Upper lobe of right lung (tissue), 1 donor: Measurements from ENCODE around the gene TAAR1. TPM values are rescaled to one million over a fixed set of nuclear protein-coding genes. Genes with fewer than 3 reads are reported as not detected.

Source experiments
- ATAC-seq: fragments of 200-7000 bp; cut with Tn5 transposase; one replicate; pipeline ENCODE4 v1.9.1; 2020; ENCODE audit warnings: mild to moderate bottlenecking, moderate library complexity
- DNase-seq: peaks from one replicate; pipeline ENCODE4 v3.0.0-alpha.2; 2020
- H3K27ac ChIP-seq: fragments of 200-600 bp; one replicate; pipeline ENCODE4 v1.8.0; 2022
- H3K27me3 ChIP-seq: fragments of 200-600 bp; one replicate; pipeline ENCODE4 v1.8.0; 2022; ENCODE audit warnings: mild to moderate bottlenecking
- H3K36me3 ChIP-seq: fragments of 200-600 bp; one replicate; pipeline ENCODE4 v1.8.0; 2022
- H3K4me1 ChIP-seq: fragments of 200-600 bp; one replicate; pipeline ENCODE4 v1.8.0; 2022
- H3K4me3 ChIP-seq: fragments of 200-600 bp; one replicate; pipeline ENCODE4 v1.8.0; 2022; ENCODE audit warnings: mild to moderate bottlenecking
- H3K9me3 ChIP-seq: fragments of 200-600 bp; one replicate; pipeline ENCODE4 v1.8.0; 2022
- CTCF ChIP-seq: fragments of 200-600 bp; IDR thresholded peaks from one replicate; pipeline ENCODE4 v1.8.0; 2022; ENCODE audit warnings: antibody characterized with exemption
- intact Hi-C: fragments of 100-400 bp; cut with DNase I; formaldehyde crosslinking; loops from one replicate; pipeline ENCODE4 v1.11.0; 2022
- total RNA-seq: library from RNA; stranded (reverse); fragmentation: NEBNext Ultra II Directional; extraction: Animal tissue kit (Norgen Biotek cat#: 25700); gene quantifications from one replicate; pipeline ENCODE4 v1.2.1, GENCODE V29; 2021
- donor health status: DM: no; HTN: yes; CAD: no; lungs with severe emphysema.

Gene TAAR1
- total RNA-seq, 1 donor from 2014 or later, result not detected

DNA sequence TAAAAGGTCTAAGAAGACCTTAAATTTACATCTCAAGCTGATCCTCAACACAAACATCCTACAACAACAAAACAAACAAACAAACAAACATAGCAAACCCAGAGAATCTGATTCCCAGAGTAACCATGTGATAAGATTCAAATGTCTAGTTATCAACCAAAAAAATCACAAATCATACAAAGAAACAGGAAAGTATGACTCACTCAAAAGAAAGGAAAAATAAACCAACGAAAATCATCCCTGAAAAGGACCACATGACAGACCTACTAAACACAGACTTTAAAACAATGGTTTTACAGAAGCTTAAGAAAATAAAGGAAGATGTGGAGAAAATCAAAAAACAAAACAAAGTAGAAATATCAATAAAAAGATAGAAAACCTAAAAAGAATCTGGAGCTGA lies 36.8 kb upstream of the TAAR1 start:
- DNase-seq (no peak), ATAC-seq (no peak)
- Histone ChIP-seq H3K27ac (no peak overlapping the region), H3K9me3 (no peaks in the 10 kb centered on the region), H3K36me3 (no peaks in the 10 kb centered on the region), H3K27me3 (no peaks in the 10 kb centered on the region), H3K4me1 (no peaks in the 10 kb centered on the region), H3K4me3 (no peak overlapping the region)
- TF ChIP-seq CTCF, result no peak
- intact Hi-C loops, result no loop called here

GRCh38 chr6:132693478-132693877 lies 34.5 kb upstream of the TAAR1 start:
- Histone ChIP-seq H3K4me3 (no peak overlapping the region), H3K36me3 (no peaks in the 10 kb centered on the region), H3K4me1 (no peaks in the 10 kb centered on the region), H3K9me3 (no peaks in the 10 kb centered on the region), H3K27me3 (no peaks in the 10 kb centered on the region), H3K27ac (no peak overlapping the region)
- intact Hi-C loops, result no loop called here
- ATAC-seq (no peak), DNase-seq (no peak)
- no peak for TF ChIP-seq CTCF

GRCh38 chr6:132690678-132691077 lies 31.7 kb upstream of the TAAR1 start:
- H3K27me3 ChIP-seq, result no peaks in the 10 kb centered on the region
- ATAC-seq (no peak), DNase-seq (no peak)
- TF ChIP-seq CTCF, result no peak
- H3K4me3 ChIP-seq, result no peak overlapping the region
- H3K4me1 ChIP-seq, result no peaks in the 10 kb centered on the region
- H3K36me3 ChIP-seq, result no peaks in the 10 kb centered on the region
- no peak overlapping the region for H3K27ac ChIP-seq
- intact Hi-C loops, result no loop called here
- no peaks in the 10 kb centered on the region for H3K9me3 ChIP-seq

- no peaks in the 10 kb centered on the region for H3K36me3 ChIP-seq
- no peaks in the 10 kb centered on the region for H3K9me3 ChIP-seq
- ATAC-seq, result peak; percentile 36
- no peak overlapping the region for H3K27ac ChIP-seq
- DNase-seq, result no peak
- no peaks in the 10 kb centered on the region for H3K4me1 ChIP-seq
- intact Hi-C loops, result no loop called here
- no peak overlapping the region for H3K4me3 ChIP-seq
- no peaks in the 10 kb centered on the region for H3K27me3 ChIP-seq
- TF ChIP-seq CTCF, result no peak
Measured at GRCh38 chr6:132687306-132687705, 28.3 kb upstream of the TAAR1 start.

DNA sequence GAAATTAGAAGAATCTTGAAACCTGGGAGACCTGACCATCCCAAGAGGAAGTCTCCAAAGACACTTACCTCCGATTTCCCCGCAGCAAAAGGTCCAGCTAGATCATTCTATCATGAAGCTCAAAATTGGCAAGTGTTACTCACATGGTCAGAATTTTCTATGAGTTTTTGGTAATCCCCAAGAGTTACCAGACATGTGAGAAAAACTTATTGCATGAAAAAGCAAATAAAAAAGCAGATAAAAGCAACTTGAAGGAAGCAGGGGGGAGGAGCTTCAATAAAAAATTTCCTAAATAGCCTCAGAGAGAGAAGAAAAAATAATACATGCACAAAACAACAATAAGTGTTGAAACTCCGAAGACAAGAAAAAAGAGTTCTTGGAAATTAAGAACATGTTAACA lies 27.5 kb upstream of the TAAR1 start:
- ATAC-seq, result no peak
- Histone ChIP-seq H3K4me1 (no peaks in the 10 kb centered on the region), H3K27me3 (no peaks in the 10 kb centered on the region), H3K4me3 (no peak overlapping the region), H3K9me3 (no peaks in the 10 kb centered on the region), H3K36me3 (no peaks in the 10 kb centered on the region), H3K27ac (no peak overlapping the region)
- no peak for TF ChIP-seq CTCF
- no peak for DNase-seq
- intact Hi-C loops, result no loop called here

DNA sequence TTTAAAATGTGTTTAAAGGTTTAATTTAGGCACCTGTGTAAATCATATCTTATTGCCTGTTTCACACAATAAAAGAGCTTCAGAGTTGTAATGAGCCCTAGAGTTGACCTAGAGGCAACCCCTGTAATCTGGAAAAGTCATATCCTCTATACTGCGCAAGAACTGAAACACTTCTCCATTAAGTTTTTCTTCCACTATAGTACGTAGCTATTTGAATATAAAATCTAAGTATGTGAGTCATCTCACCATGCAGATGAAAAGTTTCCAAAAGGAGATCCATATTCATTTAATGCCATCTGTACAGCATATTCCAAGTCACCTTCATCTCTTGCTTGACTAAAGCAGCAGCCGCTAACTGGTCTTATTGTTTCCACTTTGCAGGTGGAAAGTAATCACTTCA lies 26.0 kb upstream of the TAAR1 start:
- H3K36me3 ChIP-seq, result no peaks in the 10 kb centered on the region
- H3K27me3 ChIP-seq, result no peaks in the 10 kb centered on the region
- no peaks in the 10 kb centered on the region for H3K4me1 ChIP-seq
- H3K9me3 ChIP-seq, result no peaks in the 10 kb centered on the region
- DNase-seq (no peak), ATAC-seq (peak; percentile 38)
- TF ChIP-seq CTCF, result no peak
- intact Hi-C loops, result no loop called here
- no peak overlapping the region for H3K4me3 ChIP-seq
- no peak overlapping the region for H3K27ac ChIP-seq
